HG03558 (cell line): ENCODE data around the gene MTHFD2.
"Not testable (repeated sequence)": the region's sequence is repeated elsewhere in the genome, so short reads cannot be mapped to it uniquely, and the experiment has no call there.

Experiments used
- ATAC-seq: cut with Tn5 transposase; IDR thresholded peaks from one replicate; pipeline ENCODE4 v1.9.1; 2021; ENCODE audit warnings: moderate number of reproducible peaks; ENCODE audit not compliant: unreplicated experiment; ENCODE audit errors: extremely low read depth

The MTHFD2 gene

GRCh38 chr2:74194799-74195198, 3.6 kb upstream of the MTHFD2 start:
- ATAC-seq, result no peak

DNA sequence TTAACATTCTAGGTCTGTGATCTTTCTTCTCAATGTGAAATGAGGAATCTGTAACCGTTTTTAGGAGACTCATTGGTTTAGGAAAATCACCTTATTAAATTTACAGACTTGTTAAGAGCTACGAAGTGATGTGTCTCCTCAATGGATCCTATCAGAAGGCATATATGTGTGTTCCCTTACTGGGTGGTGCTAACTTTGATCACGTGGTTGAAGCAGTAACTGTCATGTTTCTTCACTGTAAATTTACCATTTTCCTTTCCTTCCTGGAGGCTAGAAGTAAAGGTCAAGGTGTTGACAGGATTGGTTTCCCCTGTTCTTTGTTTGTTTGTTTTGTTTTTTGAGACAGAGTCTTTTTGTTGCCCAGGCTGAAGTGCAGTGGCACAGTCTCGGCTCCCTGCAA, 1.4 kb upstream of the MTHFD2 start:
- no peak for ATAC-seq

- ATAC-seq, result no peak
Observed at GRCh38 chr2:74198023-74198460, 373 bp upstream of the MTHFD2 start.

DNA sequence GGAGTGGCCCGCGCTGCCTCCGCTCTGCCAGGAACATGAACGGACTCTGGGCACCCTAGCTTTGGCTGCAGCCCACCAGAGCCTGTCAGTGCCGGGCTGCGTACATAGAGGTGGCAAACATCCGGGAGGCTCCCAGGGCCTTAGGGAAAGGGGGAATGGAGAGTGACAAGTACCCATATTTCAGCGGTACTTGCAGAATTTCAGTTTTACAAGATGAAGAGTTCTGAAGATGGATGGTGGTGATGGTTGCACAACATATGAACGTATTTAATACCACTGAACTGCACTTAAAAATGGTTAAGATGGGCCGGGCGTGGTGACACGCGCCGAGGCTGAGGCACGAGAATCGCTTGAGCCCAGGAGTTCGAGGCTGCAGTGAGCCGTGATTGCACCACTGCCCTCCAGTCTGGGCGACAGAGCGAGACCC, 873 bp downstream of the MTHFD2 start:
- no peak for ATAC-seq

- no peak for ATAC-seq
Observed at GRCh38 chr2:74199871-74200305, 1.5 kb downstream of the MTHFD2 start.

GRCh38 chr2:74201196-74201595, 2.8 kb downstream of the MTHFD2 start:
- no peak for ATAC-seq

DNA sequence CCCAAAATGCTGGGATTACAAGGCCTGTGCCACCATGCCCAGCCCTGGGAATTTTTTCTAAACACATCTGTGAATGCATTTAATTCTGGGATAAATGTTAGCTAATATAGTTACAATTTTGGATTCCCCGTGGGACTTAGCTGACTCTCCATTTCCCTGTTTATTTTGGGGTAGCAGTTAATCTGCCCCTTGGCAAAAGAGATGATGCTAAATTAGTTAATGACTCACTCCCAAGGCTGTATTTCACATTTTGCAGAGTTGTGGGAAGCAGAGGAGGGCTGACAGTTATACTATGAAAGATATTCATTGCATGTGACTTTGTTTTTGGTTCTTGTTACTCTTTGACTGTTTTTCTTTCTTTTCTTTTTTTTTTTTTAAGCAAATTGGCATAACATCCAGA, 3.2 kb downstream of the MTHFD2 start:
- ATAC-seq, result no peak

DNA sequence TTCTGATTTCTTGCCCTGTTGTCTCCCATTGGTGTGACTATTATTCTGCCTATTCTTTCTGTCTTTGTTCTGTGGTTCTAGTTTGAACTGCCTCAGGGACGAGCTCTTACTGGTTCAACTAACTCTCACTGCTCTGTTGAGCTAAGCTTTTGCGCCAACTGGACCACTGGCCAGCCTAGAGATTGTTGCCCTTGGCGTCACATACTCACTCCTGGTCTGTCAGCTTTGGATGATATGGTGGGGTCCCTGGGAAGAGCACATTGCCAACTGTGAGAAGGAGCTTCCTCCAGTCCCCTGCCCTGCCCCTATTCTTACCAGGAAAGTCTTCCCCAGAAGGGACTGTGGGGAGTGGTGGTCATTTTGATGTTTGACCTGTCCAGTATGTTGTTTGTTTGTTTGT, 6.0 kb downstream of the MTHFD2 start:
- no peak for ATAC-seq

DNA sequence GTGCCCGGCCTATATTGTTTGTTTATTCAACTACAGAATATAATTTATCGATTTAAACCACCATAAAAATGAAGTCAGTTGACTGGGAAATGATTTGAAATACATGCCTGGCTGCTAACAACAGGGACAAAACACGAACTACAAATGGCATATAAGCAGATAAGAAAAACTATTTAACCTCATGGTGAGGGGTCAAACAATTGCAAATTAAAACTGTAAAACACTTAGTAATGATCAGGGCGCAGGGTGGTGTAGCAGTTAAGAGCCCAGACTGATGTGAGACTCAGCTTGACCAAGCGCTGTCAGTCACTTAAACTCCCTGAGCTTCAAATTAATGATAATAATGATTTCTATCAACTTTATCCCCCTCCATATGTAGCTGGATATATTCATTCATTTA, 6.7 kb downstream of the MTHFD2 start:
- no peak for ATAC-seq

DNA sequence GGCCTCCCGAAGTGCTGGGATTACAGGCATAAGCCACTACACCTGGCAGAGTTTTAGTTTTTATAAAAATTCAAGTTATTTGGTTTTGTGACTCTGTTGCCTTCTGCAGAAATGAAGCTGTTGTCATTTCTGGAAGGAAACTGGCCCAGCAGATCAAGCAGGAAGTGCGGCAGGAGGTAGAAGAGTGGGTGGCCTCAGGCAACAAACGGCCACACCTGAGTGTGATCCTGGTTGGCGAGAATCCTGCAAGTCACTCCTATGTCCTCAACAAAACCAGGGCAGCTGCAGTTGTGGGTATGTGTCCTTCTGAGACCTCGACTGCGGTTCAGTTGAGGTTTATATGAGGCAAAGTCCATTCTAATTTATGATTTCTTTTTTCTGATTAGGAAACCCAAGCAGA, 7.2 kb downstream of the MTHFD2 start:
- ATAC-seq, result no peak

DNA sequence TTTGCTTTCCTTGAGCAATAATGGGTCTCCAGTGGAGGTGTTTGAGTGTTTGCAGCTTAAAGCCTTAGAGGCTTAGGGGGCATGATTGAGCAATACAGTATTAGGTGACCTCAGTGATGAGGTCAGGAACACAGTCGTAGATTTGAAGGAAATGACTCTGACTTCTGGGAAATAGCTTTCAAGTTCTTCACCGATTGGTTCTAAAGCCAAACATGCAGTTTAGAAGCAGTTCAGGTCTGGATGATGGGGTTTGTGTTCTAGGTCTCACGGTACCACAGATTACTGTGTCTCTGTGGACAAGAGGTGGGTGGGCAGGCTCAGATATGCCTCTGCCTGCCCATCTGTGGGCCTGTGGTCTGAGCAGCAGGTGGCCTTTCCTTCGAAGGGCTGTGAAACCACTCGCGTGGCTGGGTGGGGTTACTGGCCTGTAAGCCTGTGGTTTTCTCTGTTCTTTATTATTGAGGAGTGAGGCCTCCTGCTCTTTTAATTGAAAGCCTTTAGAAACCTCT, 7.8 kb downstream of the MTHFD2 start:
- peak; percentile 40 for ATAC-seq

DNA sequence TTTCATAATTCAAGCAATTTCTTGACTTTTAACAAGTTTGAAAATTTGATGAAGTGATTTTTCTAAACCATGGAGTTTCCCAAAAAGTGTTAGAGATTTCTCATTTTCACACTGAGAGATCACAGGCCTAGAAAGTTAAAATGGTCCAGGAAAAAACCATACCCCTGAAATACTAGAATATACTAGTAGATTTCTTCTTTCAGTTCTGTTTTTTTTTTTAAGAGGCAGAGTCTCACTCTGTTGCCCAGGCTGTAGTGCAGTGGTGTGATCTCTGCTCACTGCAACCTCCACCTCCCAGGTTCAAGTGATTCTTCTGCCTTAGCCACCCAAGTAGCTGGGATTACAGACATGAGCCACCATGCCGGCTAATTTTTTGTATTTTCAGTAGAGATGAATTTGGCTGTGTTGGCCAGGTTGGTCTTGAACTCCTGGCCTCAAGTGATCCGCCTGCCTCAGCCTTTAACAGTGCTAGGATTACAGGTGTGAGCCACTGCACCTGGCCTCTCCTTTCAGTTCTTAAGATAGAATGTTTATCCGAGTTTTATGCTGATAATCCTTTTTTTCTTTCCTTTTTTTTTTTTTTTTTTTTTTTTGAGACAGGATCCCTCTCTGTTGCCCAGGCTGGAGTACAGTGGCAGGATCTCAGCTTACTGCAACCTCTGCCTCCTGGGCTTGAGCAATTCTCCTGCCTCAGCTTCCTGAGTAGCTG, 14.4 kb downstream of the MTHFD2 start:
- no peak for ATAC-seq

DNA sequence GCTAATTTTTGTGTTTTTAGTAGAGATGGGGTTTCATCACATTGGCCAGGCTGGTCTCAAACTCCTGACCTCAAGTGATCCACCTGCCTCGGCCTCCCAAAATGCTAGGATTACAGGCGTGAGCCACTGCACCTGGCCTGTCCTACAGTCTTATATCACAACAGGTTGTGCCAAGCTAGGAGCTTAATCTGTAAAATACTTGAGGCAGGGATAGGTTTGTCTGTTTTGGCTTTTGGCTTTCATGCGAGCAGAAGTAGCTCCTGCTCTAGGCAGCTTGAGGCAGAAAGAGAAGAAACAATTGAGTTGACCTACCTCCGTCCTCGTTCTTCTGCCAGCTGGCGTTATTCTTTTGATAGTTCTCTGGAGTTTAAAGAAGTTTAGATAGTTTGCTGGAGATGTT, 17.4 kb downstream of the MTHFD2 start:
- not testable (repeated sequence) for ATAC-seq

GRCh38 chr2:74216642-74217041, 18.2 kb downstream of the MTHFD2 start:
- no peak for ATAC-seq

GRCh38 chr2:74219846-74220486, 21.6 kb downstream of the MTHFD2 start:
- ATAC-seq, result no peak

DNA sequence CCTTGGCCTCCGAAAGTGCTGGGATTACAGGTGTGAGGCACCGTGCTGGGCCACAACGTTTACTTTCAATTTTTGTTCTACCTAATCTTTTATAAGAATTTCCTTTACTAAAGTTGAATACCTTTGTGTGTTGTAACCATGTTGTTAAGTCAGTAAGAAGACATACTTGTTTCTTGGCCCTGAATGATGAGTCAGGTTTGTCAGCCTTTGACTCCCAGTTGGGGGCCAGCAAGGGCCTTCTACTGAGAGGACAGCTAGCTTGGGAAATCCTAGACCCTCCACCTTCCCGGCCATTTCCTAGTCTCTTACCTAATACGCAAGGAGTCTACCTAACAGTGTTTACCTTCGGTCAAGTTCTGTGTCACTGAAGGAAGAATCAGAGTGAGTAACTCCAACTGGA, 22.7 kb downstream of the MTHFD2 start:
- ATAC-seq, result no peak

GRCh38 chr2:74221604-74222299, 23.3 kb downstream of the MTHFD2 start:
- ATAC-seq, result no peak

DNA sequence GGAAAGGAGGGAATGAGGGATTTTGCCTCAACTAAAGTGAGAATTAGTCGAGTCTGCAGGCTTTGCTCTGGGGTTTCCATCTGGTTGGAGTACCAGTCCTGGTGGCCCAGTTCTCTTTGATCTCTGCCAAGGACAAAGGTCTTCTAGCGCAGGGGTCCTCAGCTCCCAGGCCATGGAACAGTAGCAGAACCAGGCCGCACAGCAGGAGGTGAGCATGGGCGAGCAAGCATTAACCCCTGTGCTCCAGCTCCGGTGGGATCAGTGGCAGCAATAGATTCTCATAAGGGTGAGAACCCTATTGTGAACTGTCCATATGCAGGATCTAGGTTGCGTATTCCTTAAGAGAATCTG, 23.9 kb downstream of the MTHFD2 start:
- ATAC-seq, result no peak

- no peak for ATAC-seq
Observed at GRCh38 chr2:74223941-74224770, 25.7 kb downstream of the MTHFD2 start.

DNA sequence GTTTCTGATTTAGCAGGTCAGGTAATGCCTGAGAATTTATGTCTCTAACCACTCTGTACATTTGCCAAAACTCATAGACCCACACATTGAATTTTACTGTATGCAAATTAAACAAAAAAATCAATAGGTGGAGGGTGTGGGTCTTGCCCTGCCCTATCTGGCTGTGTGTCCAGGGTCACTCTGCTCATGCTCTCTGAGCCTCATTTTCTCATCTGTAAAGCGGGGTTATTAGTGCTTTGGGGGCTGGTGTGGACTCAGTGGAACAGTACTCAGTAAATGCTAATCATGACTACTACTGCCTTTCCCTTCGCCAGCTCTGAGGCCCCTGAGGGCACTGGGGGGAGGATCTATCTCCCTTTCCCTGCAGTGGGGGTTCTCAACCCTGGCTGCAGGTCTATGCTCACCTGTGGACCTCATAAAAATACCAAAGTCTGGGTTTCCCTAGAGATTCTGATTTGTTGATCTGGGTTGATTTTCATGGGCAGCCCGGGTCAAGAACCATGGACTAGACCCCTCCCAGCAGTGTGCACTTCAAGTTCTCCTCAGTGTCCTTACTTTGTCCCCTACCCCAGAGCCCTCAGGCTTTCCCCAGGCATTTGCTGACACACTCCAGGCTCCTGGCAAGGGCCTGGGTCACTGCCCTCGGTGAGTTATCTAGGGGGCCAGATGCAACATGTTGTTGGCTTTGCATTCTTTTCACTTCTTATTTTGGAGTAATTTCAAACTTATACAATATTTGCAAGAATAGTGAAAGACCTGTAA, 27.5 kb downstream of the MTHFD2 start:
- ATAC-seq, result no peak
